ENCODE data around the gene HIVEP2. TPM values are rescaled to one million over a fixed set of nuclear protein-coding genes. Genes with fewer than 3 reads are reported as not detected.

Gene HIVEP2
- total and polyA plus RNA-seq, 8 donors: 0.58 to 14.3 (median 4.8) TPM

DNA sequence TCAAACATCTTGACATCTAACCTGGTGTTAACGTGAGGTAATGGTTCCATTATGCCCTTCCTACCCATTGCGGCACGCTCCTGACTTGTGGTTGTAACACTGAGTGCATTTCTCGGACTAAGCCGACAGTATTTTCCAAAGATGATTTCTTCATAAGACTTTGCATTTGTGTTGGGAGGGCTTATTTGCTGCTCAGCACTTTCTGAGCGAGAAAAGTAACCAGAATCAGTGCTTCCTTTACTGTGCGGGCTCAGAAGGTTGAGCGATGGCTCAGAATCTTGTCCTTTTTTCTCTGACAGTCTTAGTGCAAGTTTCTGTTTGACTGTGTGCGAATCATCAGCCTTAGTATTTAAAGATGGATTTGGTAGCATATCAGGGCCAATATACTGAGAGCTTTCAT, 171.7 kb downstream of the HIVEP2 start:
- Histone ChIP-seq H3K27ac (no peak overlapping the region), H3K9me3 (no peaks in the 10 kb centered on the region), H3K4me3 (no peak overlapping the region), H3K4me1 (no peaks in the 10 kb centered on the region), H3K36me3 (peaks cover 4 to 59% (median 56%) of the 10 kb centered on the region in 4 donors), H3K27me3 (no peaks in the 10 kb centered on the region)
- no peak for DNase-seq
- WGBS, 5 donors: 90 to 95% (median 94%) methylated on average over 9 of the region's 9 CpGs
- intact Hi-C loops (cut with DNase I; ENCODE audit: low total_unique reads): no loop called here
- no peak for TF ChIP-seq POLR2AphosphoS5 (IDR thresholded peaks at IDR 0.05)
- TF ChIP-seq POLR2A (IDR thresholded peaks at IDR 0.05): no peak
- TF ChIP-seq, protein P1, sequence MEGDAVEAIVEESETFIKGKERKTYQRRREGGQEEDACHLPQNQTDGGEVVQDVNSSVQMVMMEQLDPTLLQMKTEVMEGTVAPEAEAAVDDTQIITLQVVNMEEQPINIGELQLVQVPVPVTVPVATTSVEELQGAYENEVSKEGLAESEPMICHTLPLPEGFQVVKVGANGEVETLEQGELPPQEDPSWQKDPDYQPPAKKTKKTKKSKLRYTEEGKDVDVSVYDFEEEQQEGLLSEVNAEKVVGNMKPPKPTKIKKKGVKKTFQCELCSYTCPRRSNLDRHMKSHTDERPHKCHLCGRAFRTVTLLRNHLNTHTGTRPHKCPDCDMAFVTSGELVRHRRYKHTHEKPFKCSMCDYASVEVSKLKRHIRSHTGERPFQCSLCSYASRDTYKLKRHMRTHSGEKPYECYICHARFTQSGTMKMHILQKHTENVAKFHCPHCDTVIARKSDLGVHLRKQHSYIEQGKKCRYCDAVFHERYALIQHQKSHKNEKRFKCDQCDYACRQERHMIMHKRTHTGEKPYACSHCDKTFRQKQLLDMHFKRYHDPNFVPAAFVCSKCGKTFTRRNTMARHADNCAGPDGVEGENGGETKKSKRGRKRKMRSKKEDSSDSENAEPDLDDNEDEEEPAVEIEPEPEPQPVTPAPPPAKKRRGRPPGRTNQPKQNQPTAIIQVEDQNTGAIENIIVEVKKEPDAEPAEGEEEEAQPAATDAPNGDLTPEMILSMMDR (IDR thresholded peaks at IDR 0.05): no peak
- TF ChIP-seq EP300 (IDR thresholded peaks at IDR 0.05): no peak

DNA sequence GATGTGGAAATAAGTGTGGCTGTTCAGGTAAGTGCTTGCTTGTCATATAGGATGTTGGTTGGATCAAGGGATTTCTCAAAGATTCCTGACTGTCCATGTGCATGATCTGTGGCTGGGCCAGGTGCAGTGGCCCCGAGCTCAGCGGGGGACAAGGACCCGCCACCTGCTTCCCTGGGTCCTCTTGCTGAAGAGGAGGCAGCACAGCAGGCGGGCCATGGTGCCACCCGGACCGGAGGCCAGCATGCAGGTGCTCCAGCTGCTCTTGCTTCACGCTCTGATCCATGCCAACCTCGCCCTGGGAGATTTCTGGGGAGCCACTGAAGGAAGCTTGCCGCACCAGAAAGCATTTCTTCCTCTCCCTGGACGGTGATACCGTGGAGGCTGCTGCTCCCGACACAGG, 173.8 kb downstream of the HIVEP2 start:
- intact Hi-C loops (cut with DNase I; ENCODE audit: low total_unique reads): no loop called here
- H3K27ac ChIP-seq: no peak overlapping the region
- DNase-seq: no peak
- no peaks in the 10 kb centered on the region for H3K9me3 ChIP-seq
- TF ChIP-seq EP300 (IDR thresholded peaks at IDR 0.05) (no peak), POLR2A (IDR thresholded peaks at IDR 0.05) (no peak), POLR2AphosphoS5 (IDR thresholded peaks at IDR 0.05) (no peak)
- TF ChIP-seq, protein P1 (IDR thresholded peaks at IDR 0.05): no peak
- H3K4me1 ChIP-seq: no peaks in the 10 kb centered on the region
- 97 to 98% (median 97%) methylated on average over 9 to 12 of the region's 12 CpGs for WGBS, 5 donors
- no peak overlapping the region for H3K4me3 ChIP-seq
- peaks cover 4 to 67% (median 65%) of the 10 kb centered on the region in 4 donors for H3K36me3 ChIP-seq
- no peaks in the 10 kb centered on the region for H3K27me3 ChIP-seq

DNA sequence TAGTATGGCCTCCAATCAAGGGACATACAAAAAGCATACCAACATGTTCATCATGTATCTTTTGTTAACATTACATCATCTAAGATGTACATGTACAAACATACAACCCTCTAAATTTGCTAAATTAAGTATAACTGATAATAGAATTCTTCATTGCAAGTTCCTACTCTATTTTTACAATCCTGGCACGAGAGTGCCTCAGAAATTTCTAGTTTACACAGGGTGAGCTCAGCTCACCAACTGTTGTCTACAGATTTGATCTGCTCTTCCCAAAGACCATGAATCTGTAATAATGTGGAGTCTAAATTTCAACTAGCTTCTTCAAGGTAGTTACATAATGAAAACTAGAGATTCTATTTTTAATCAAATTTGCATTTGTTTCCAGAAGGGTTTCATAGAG, 179.7 kb downstream of the HIVEP2 start:
- Histone ChIP-seq H3K27ac (no peak overlapping the region), H3K4me1 (no peaks in the 10 kb centered on the region), H3K27me3 (no peaks in the 10 kb centered on the region), H3K9me3 (no peaks in the 10 kb centered on the region), H3K36me3 (peaks cover 0 to 48% (median 37%) of the 10 kb centered on the region in 4 donors), H3K4me3 (no peak overlapping the region)
- TF ChIP-seq POLR2AphosphoS5 (IDR thresholded peaks at IDR 0.05): no peak
- no peak for TF ChIP-seq EP300 (IDR thresholded peaks at IDR 0.05)
- no peak for TF ChIP-seq POLR2A (IDR thresholded peaks at IDR 0.05)
- TF ChIP-seq, protein P1 (IDR thresholded peaks at IDR 0.05): no peak
- intact Hi-C loops (cut with DNase I; ENCODE audit: low total_unique reads): no loop called here
- WGBS, 5 donors: 81 to 94% (median 91%) methylated on average over 1 of the region's 1 CpG
- DNase-seq: no peak

DNA sequence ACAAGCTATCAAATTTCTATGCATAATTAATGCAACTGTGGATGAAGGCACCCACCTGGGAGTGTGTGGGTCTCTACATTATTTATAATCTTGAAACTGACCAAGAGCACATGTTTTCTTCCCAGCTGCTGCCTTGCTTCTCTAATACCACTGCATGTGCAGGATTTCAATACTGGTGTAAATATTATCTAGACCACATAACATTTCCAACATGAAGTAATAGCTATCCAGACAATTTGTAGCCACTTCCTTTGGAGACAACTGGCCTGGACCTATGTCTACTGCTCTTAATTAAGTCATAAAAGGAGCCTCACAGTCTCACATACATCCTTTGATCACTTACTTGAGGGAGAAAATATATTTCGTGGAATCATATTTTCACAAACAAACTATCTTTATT, 180.7 kb downstream of the HIVEP2 start:
- intact Hi-C loops (cut with DNase I; ENCODE audit: low total_unique reads): no loop called here
- Histone ChIP-seq H3K27me3 (no peaks in the 10 kb centered on the region), H3K27ac (no peak overlapping the region), H3K9me3 (no peaks in the 10 kb centered on the region), H3K4me1 (no peaks in the 10 kb centered on the region), H3K36me3 (peaks cover 0 to 48% (median 37%) of the 10 kb centered on the region in 4 donors), H3K4me3 (no peak overlapping the region)
- TF ChIP-seq, protein P1 (IDR thresholded peaks at IDR 0.05): no peak
- TF ChIP-seq POLR2A (IDR thresholded peaks at IDR 0.05) (no peak), EP300 (IDR thresholded peaks at IDR 0.05) (no peak), POLR2AphosphoS5 (IDR thresholded peaks at IDR 0.05) (no peak)
- no peak for DNase-seq
- 92 to 100% (median 95%) methylated on average over 1 of the region's 1 CpG for WGBS, 5 donors

All from stomach (tissue), 9 donors.